Naive thymus-derived CD4-positive, alpha-beta T cell (primary cell): Measurements from ENCODE around the gene DCDC2B. TPM values are rescaled to one million over a fixed set of nuclear protein-coding genes. Genes with fewer than 3 reads are reported as not detected.

Source experiments
- ATAC-seq: fragments of 150-1000 bp; cut with Tn5 transposase; 2 replicates; pipeline ENCODE4 v1.10.0; 2021; ENCODE audit warnings: mild to moderate bottlenecking, moderate library complexity
- CTCF ChIA-PET: fragments of 350-600 bp; sonication (Branson Sonifier 250); formaldehyde crosslinking; loops from one replicate; lab custom pipeline; 2021; ENCODE audit warnings: antibody characterized with exemption; lab: Charles Lee
- POLR2A ChIA-PET: fragments of 350-600 bp; sonication (Branson Sonifier 250); formaldehyde crosslinking; loops from one replicate; lab custom pipeline; 2021; ENCODE audit warnings: antibody characterized with exemption, inconsistent platforms; lab: Charles Lee
- DNase-seq, 9 donors: peaks; one replicate each; pipeline versions ENCODE4 v3.0.0 to v3.0.0-alpha.2; 2020 to 2022; ENCODE audit warnings: mixed read lengths in 1 of 9
- H3K27ac ChIP-seq: one replicate; pipeline ENCODE4 v1.7.0; 2013; ENCODE audit warnings: mild to moderate bottlenecking, low read depth, low read length, moderate library complexity
- H3K27me3 ChIP-seq, 2 donors: one replicate each; pipeline ENCODE4 v1.7.0; 2013; ENCODE audit warnings: low read length in 2 of 2, mild to moderate bottlenecking in 2 of 2, moderate library complexity in 2 of 2; ENCODE audit not compliant: control insufficient read depth in 2 of 2, insufficient read depth in 2 of 2
- H3K36me3 ChIP-seq, 3 experiments: 1 replicate in 2 of 3; 2 replicates in 1 of 3; pipeline ENCODE4 v1.7.0; 2013; ENCODE audit warnings: low read length in 3 of 3, mild to moderate bottlenecking in 3 of 3, moderate library complexity in 1 of 3; ENCODE audit not compliant: insufficient read depth in 3 of 3, control insufficient read depth in 2 of 3
- H3K4me1 ChIP-seq, 2 donors: one replicate each; pipeline ENCODE4 v1.7.0; 2013; ENCODE audit warnings: low read length in 2 of 2, mild to moderate bottlenecking in 2 of 2, moderate library complexity in 1 of 2; ENCODE audit not compliant: control insufficient read depth in 2 of 2, insufficient read depth in 2 of 2
- H3K4me3 ChIP-seq: 2 replicates; pipeline ENCODE4 v1.7.0; 2013; ENCODE audit warnings: mild to moderate bottlenecking, low read length
- H3K9me3 ChIP-seq, 3 experiments: 1 replicate in 2 of 3; 2 replicates in 1 of 3; pipeline ENCODE4 v1.7.0; 2013; ENCODE audit warnings: low read length in 3 of 3; ENCODE audit not compliant: control insufficient read depth in 2 of 3
- H3K27ac Mint-ChIP-seq, 9 donors: one replicate each; pipeline ENCODE4 v1.8.0; 2020 to 2022; ENCODE audit warnings: mixed read lengths in 9 of 9, mild to moderate bottlenecking in 8 of 9, moderate library complexity in 5 of 9, inconsistent platforms in 2 of 9
- H3K27me3 Mint-ChIP-seq, 5 donors: one replicate each; pipeline ENCODE4 v1.8.0; 2021 to 2022; ENCODE audit warnings: mixed read lengths in 5 of 5, mild to moderate bottlenecking in 1 of 5
- H3K36me3 Mint-ChIP-seq, 5 donors: one replicate each; pipeline ENCODE4 v1.8.0; 2020 to 2022; ENCODE audit warnings: mixed read lengths in 5 of 5, mild to moderate bottlenecking in 3 of 5, inconsistent platforms in 1 of 5
- H3K4me1 Mint-ChIP-seq, 7 donors: one replicate each; pipeline ENCODE4 v1.8.0; 2020 to 2022; ENCODE audit warnings: mixed read lengths in 7 of 7, mild to moderate bottlenecking in 3 of 7, inconsistent platforms in 1 of 7
- H3K4me3 Mint-ChIP-seq, 10 donors: one replicate each; pipeline ENCODE4 v1.8.0; 2020 to 2022; ENCODE audit warnings: mild to moderate bottlenecking in 10 of 10, mixed read lengths in 10 of 10, moderate library complexity in 6 of 10, inconsistent platforms in 2 of 10
- H3K9me3 Mint-ChIP-seq, 11 donors: one replicate each; pipeline ENCODE4 v1.8.0; 2020 to 2022; ENCODE audit warnings: mixed read lengths in 11 of 11, mild to moderate bottlenecking in 4 of 11, inconsistent platforms in 1 of 11, moderate library complexity in 1 of 11
- intact Hi-C, 2 donors: fragments of 100-400 bp; cut with micrococcal nuclease; formaldehyde crosslinking; loops; one replicate each; pipeline ENCODE4 v1.15.1; 2023
- polyA plus RNA-seq, 2 donors: library from polyadenylated mRNA; unstranded; fragments of 300-500 nt; fragmentation: Illumina TruSeq; gene quantifications; one replicate each; pipeline ENCODE4 v1.2.3, GENCODE V29; 2021
- total RNA-seq, 6 experiments: library from RNA in 5 of 6; stranded (reverse) in 5 of 6; gene quantifications; 1 replicate in 5 of 6; 2 replicates in 1 of 6; pipeline ENCODE4 v1.2.3 and lab custom pipeline; 2021 to 2026

DCDC2B gene
- total and polyA plus RNA-seq, 7 experiments from 2014 or later, result 0.25 TPM; not detected in 6

DNA sequence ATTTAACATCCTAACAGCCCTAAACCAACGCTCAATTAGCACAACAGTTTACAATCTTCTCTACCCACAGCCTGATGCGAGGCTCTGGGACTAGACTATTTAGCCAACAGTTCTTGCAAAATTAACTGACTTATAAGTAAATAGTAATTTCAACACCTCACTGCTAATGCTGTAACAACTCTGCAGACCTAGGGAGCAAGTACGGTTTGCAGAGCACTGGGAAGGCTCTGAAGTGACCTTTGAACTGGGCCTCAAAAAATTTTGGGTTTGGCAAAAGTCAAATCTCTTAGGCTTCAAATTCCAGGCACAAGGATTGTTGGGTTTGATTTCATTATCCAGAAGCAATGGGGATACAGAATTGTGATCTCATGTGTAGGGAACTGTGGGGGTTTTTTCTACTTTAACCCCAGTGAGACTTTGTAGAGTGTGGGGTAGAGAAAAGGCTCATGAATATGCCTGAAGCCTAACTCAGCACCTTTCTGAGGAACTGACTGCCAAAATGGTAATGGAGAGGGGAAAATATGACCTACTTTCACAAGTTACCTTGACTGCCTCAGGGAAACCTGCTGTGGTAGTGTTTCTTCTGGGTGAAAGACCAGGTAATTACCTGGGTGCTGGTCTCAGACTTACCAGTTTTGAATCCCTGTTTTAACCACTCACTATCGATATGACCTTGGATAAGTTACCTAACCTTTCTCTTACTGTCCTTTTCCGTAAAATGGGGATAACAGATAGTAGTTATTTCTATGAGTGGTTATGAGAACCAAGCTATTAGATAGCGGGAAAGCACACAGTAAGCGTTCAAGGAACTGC is 30.3 kb upstream of the DCDC2B start:
- no peaks in the 10 kb centered on the region for H3K9me3 ChIP-seq
- Mint-ChIP-seq H3K9me3 (no peaks in the 10 kb centered on the region), H3K27me3 (no peaks in the 10 kb centered on the region), H3K4me1 (peaks cover 15 to 37% (median 33%) of the 10 kb centered on the region in 7 donors), H3K36me3 (peaks cover 0 to 26% (median 9%) of the 10 kb centered on the region in 5 donors), H3K27ac (peak overlapping the region; percentile 84 to 98 (median 92)), H3K4me3 (peak overlapping the region; percentile 86 to 94 (median 91))
- H3K27ac ChIP-seq, result peak overlapping the region; percentile 89
- H3K4me1 ChIP-seq, result peaks cover 17 to 21% of the 10 kb centered on the region in 2 donors
- intact Hi-C loops, result loop anchor here (1.0 to 5.0 kb wide), 10 partner anchors 22 to 216 kb away; partner anchors contain the start of genes KPNA6 (in 2 of the 2), TMEM39B (in 2 of the 2), BSDC1 (in 1 of the 2) and CCDC28B (in 1 of the 2)
- H3K27me3 ChIP-seq, result no peaks in the 10 kb centered on the region
- ATAC-seq, result no peak
- CTCF ChIA-PET, result no interaction called here
- POLR2A ChIA-PET, result interaction anchor here (0.8 to 5.2 kb wide), 11 partner anchors 16 to 949 kb away, joined by 3 to 49 read pairs (median 4); partner anchors contain the start of genes BSDC1, CCDC28B, KPNA6 and LCK
- peak overlapping the region; percentile 89 for H3K4me3 ChIP-seq
- H3K36me3 ChIP-seq, result peaks cover 0 to 14% (median 0%) of the 10 kb centered on the region in 3 experiments
- DNase-seq, result no peak

GRCh38 chr1:32179193-32179442 is 29.8 kb upstream of the DCDC2B start:
- no peaks in the 10 kb centered on the region for H3K9me3 Mint-ChIP-seq

DNA sequence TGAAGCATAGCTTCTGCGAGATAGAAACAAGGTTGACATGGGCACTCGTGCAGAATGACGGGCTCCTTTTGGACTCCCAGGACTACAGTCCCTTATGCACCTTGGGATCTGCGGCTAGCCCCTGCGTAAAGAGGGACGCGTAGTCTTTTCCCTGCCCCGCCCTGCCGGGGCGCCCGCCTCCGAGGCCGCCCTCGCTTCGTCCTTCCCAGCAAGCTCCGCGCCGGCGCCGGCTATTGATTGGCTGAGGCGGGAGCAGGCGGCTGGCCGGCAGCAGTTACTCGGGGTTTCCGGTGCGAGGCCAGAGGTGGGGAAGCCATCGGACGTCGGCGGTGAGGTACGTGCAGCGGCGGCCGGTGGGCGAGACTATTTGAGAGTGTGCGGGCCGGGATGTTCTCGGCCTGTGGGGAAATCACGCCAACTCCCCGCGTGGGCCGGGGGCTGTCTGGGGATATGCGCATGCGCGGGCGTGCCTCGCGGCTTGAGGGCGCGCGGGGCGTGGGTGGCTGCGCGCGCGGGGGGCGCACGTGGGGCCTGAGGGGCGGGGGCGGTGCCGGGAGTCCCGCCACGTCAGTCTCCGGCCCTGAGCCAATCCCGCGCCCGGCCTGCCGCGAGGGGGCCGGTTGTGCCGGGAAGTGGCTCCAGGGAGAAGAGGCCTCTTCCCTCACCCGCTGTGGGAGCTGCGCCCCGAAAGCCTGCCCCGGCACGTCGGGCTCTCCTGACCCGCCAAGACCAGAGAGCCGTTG is 29.3 kb upstream of the DCDC2B start, which contains the start of gene TXLNA:
Gene TXLNA (plus strand): TSS at position 233 of the 743 bp plus-strand sequence. CDS start 671 bp downstream, outside the sequence.
- POLR2A ChIA-PET, result interaction anchor here (0.6 to 5.2 kb wide), 18 partner anchors 12 to 948 kb away, joined by 3 to 49 read pairs (median 4); partner anchors contain the start of genes BSDC1, CCDC28B, KPNA6 and LCK
- CTCF ChIA-PET, result interaction anchor here (0.8 to 2.0 kb wide), 3 partner anchors 21 to 215 kb away, joined by 3 to 4 read pairs (median 4); partner anchors contain the start of genes BSDC1 and CCDC28B
- Mint-ChIP-seq H3K27me3 (no peaks in the 10 kb centered on the region), H3K4me1 (peaks cover 22 to 45% (median 38%) of the 10 kb centered on the region in 7 donors), H3K9me3 (no peaks in the 10 kb centered on the region), H3K27ac (peak within 1 kb of the TSS; percentile 84 to 98 (median 92)), H3K4me3 (peak within 1 kb of the TSS; percentile 86 to 94 (median 91)), H3K36me3 (peaks cover 0 to 34% (median 10%) of the 10 kb centered on the region in 5 donors)
- intact Hi-C loops, result loop anchor here (1.0 to 5.0 kb wide), 13 partner anchors 21 to 472 kb away; partner anchors contain the start of genes BSDC1 (in 2 of the 2), KPNA6 (in 2 of the 2), TMEM39B (in 2 of the 2) and CCDC28B (in 1 of the 2)
- Histone ChIP-seq H3K36me3 (peaks cover 0 to 18% (median 5%) of the 10 kb centered on the region in 3 experiments), H3K9me3 (no peaks in the 10 kb centered on the region), H3K4me3 (peak within 1 kb of the TSS; percentile 89), H3K4me1 (peaks cover 17 to 21% of the 10 kb centered on the region in 2 donors), H3K27me3 (no peaks in the 10 kb centered on the region), H3K27ac (peak within 1 kb of the TSS; percentile 89)
- DNase-seq (peak; percentile 80 to 93 (median 86)), ATAC-seq (peak; percentile 91)

More at GRCh38 chr1:32179193-32179442, 29.8 kb upstream of the DCDC2B start:
- peaks cover 0 to 13% (median 1%) of the 10 kb centered on the region in 3 experiments for H3K36me3 ChIP-seq
- no peaks in the 10 kb centered on the region for H3K9me3 ChIP-seq
- no peaks in the 10 kb centered on the region for H3K27me3 ChIP-seq
- Mint-ChIP-seq H3K36me3 (peaks cover 0 to 30% (median 11%) of the 10 kb centered on the region in 5 donors), H3K4me1 (peaks cover 18 to 41% (median 35%) of the 10 kb centered on the region in 7 donors), H3K27me3 (no peaks in the 10 kb centered on the region), H3K4me3 (peak overlapping the region; percentile 86 to 94 (median 91)), H3K27ac (peak overlapping the region; percentile 84 to 98 (median 92))
- ChIA-PET CTCF (interaction anchor here (0.8 to 2.0 kb wide), 3 partner anchors 22 to 215 kb away, joined by 3 to 4 read pairs (median 4); partner anchors contain the start of genes BSDC1 and CCDC28B), POLR2A (interaction anchor here (0.8 to 5.2 kb wide), 12 partner anchors 15 to 948 kb away, joined by 3 to 49 read pairs (median 4); partner anchors contain the start of genes BSDC1, CCDC28B, KPNA6 and LCK)
- H3K4me3 ChIP-seq, result peak overlapping the region; percentile 89
- intact Hi-C loops, result loop anchor here (1.0 to 5.0 kb wide), 10 partner anchors 21 to 215 kb away; partner anchors contain the start of genes KPNA6 (in 2 of the 2), TMEM39B (in 2 of the 2), BSDC1 (in 1 of the 2) and CCDC28B (in 1 of the 2)
- peaks cover 17 to 21% of the 10 kb centered on the region in 2 donors for H3K4me1 ChIP-seq
- ATAC-seq (no peak), DNase-seq (no peak)
- peak overlapping the region; percentile 89 for H3K27ac ChIP-seq

GRCh38 chr1:32180186-32181060 is 28.5 kb upstream of the DCDC2B start:
- DNase-seq, result peak in 3 of 9 donors; percentile 20 to 56 (median 26)
- Mint-ChIP-seq H3K27me3 (no peaks in the 10 kb centered on the region), H3K4me3 (peak overlapping the region; percentile 86 to 94 (median 89)), H3K4me1 (peaks cover 22 to 51% (median 43%) of the 10 kb centered on the region in 7 donors), H3K9me3 (no peaks in the 10 kb centered on the region), H3K36me3 (peaks cover 0 to 39% (median 10%) of the 10 kb centered on the region in 5 donors), H3K27ac (peak overlapping the region; percentile 84 to 92 (median 88))
- Histone ChIP-seq H3K27ac (peak overlapping the region; percentile 89), H3K36me3 (peaks cover 0 to 23% (median 5%) of the 10 kb centered on the region in 3 experiments), H3K4me1 (peaks cover 17 to 21% of the 10 kb centered on the region in 2 donors), H3K9me3 (no peaks in the 10 kb centered on the region), H3K27me3 (no peaks in the 10 kb centered on the region), H3K4me3 (peak overlapping the region; percentile 89)
- no peak for ATAC-seq
- ChIA-PET CTCF (interaction anchor here (1.0 to 2.0 kb wide), 2 partner anchors 20 to 214 kb away, joined by 4 read pairs; partner anchors contain the start of genes BSDC1 and CCDC28B), POLR2A (interaction anchor here (0.6 to 5.2 kb wide), 12 partner anchors 12 to 637 kb away, joined by 3 to 49 read pairs (median 4); partner anchors contain the start of genes BSDC1, CCDC28B, LCK and MARCKSL1)
- intact Hi-C loops, result loop anchor here (1.0 kb wide), 4 partner anchors 21 to 471 kb away; partner anchors contain the start of genes BSDC1 (in 1 of the 2), HDAC1 (in 1 of the 2) and RBBP4 (in 1 of the 2)

GRCh38 chr1:32181065-32181464 is 27.8 kb upstream of the DCDC2B start:
- DNase-seq (no peak), ATAC-seq (no peak)
- CTCF ChIA-PET, result interaction anchor here (2.0 kb wide), 1 partner anchor 20 kb away, joined by 4 read pairs; the partner anchor contains the start of gene CCDC28B
- Histone ChIP-seq H3K9me3 (no peaks in the 10 kb centered on the region), H3K36me3 (peaks cover 0 to 25% (median 5%) of the 10 kb centered on the region in 3 experiments), H3K27me3 (no peaks in the 10 kb centered on the region), H3K4me1 (peaks cover 17 to 21% of the 10 kb centered on the region in 2 donors), H3K4me3 (no peak overlapping the region), H3K27ac (peak overlapping the region; percentile 89)
- intact Hi-C loops, result no loop called here
- H3K27me3 Mint-ChIP-seq, result no peaks in the 10 kb centered on the region
- H3K36me3 Mint-ChIP-seq, result peaks cover 2 to 41% (median 12%) of the 10 kb centered on the region in 5 donors
- peaks cover 26 to 53% (median 47%) of the 10 kb centered on the region in 7 donors for H3K4me1 Mint-ChIP-seq
- peak overlapping the region; percentile 86 to 94 (median 89) for H3K4me3 Mint-ChIP-seq
- POLR2A ChIA-PET, result interaction anchor here (1.0 to 5.2 kb wide), 5 partner anchors 11 to 213 kb away, joined by 3 to 49 read pairs (median 4); partner anchors contain the start of genes BSDC1, CCDC28B and MARCKSL1
- H3K9me3 Mint-ChIP-seq, result no peaks in the 10 kb centered on the region
- peak overlapping the region; percentile 41 to 92 (median 88) for H3K27ac Mint-ChIP-seq
